GM12874 (cell line): Measurements from ENCODE around the gene NAE1.

Source experiments
- CTCF ChIP-seq: IDR thresholded peaks from 2 replicates; pipeline ENCODE4 v1.5.1; 2011; ENCODE audit warnings: low read depth, mild to moderate bottlenecking, control low read depth, low read length, moderate library complexity; ENCODE audit not compliant: insufficient read depth

NAE1 gene

GRCh38 chr16:66869424-66869823, 38.6 kb upstream of the NAE1 start:
- TF ChIP-seq CTCF: no peak

GRCh38 chr16:66863707-66864106, 32.9 kb upstream of the NAE1 start:
- TF ChIP-seq CTCF: no peak

- no peak for TF ChIP-seq CTCF
Observed at GRCh38 chr16:66862023-66862520, 31.3 kb upstream of the NAE1 start.

- TF ChIP-seq CTCF: no peak
Observed at GRCh38 chr16:66859397-66860068, 28.8 kb upstream of the NAE1 start.

- no peak for TF ChIP-seq CTCF
Observed at GRCh38 chr16:66858740-66859396, 28.1 kb upstream of the NAE1 start.

GRCh38 chr16:66857437-66857836, 26.7 kb upstream of the NAE1 start:
- no peak for TF ChIP-seq CTCF

- TF ChIP-seq CTCF: no peak
Observed at GRCh38 chr16:66856801-66857200, 26.0 kb upstream of the NAE1 start.
